Measurements from ENCODE around the gene DUS2.

The DUS2 gene

DNA sequence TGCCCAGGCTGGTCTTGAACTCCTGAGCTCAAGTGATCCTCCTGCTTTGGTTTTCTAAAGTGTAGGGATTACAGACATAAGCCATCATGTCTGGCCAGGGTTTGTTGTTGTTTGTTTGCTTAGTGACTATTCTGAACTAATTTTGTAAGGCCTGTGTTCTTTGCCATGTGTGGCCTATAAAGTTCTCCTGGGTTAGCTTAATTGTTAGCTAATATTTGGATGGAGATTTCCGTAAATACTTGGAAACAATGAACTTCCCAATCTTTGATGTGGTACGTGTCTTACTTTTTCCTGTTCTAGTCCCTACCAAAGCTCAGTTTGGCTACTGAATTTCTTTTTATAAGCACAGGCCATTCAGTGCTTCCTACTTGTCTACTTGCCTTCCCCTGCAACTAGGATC lies 24.9 kb downstream of the DUS2 start:
- DNase-seq = no peak

DNA sequence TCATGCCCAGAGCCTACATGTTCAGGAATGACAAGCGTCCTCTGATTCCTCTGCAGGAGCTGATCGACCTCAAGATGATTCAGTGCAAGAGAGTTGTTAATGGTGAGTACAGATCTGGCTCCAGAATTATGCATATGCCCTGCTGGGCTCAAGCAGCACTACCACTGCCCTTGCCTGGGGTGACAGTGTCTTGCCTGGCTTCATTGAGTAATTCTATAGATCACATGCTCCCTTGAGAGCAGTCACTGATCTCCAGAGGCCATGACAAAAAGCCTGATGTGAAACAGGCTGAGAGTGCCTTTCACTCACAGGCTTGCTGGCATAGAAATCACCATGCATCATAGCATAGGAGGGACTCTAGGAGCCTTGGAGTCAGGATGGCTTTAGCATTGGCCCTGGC lies 26.4 kb downstream of the DUS2 start:
- no peak for DNase-seq

DNA sequence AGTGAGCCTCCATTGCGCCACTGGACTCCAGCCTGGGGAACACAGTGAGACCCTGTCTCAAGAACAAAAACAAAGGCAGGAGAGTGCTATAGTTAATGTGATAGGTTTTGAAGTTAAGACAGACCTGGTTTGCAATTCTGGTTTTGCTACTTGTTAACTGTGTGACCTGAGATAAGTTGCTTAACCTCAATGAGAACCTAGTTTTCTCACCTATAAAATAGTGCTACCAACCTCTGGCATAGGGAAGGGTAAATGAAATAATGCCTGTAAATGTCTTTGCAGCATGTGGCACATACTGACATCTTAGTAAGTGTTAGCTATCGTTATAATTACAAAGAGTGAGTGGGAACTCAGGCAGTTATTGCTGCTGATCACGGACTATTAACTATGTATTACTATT lies 32.3 kb downstream of the DUS2 start:
- no peak for DNase-seq

DNA sequence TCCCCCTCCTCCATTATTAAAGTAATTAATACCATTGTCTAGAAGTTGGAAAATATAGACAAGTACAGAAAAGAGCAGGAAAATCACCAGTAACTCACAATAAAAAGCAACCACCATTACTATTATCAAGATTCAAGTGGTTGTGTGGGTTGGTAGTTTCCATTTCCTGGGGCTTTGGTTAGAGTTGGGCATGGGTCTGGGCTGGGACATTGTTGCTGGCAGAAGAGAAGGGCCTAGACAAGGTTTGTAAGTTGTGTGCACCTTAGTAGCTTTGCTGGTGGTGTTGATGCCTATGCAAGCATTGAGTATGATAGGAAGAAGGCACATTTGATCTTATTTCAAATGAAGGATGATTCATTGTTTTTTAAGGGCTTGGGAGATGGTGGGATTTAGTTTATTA lies 36.7 kb downstream of the DUS2 start:
- DNase-seq = no peak

DNA sequence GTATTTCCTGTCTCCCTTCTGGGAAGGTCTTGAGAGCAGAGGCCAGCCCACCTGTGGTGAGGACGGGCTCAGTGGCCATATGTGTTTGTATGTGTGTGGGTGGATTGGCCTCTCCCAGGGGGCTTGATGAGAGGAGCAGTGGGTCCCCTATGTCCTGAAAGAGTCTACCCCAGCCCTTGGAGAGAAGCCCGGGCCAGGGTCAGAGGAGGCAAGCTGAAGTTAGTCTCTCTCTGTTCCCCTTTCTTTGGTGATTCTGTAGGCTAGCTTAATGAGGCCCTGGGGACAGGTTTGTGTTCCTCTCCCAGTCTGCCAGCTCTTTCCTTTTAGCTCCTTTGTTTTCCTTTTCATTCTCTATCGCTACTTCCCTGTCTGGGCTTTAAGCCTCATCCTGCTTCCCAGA lies 38.3 kb downstream of the DUS2 start:
- no peak for DNase-seq

DNA sequence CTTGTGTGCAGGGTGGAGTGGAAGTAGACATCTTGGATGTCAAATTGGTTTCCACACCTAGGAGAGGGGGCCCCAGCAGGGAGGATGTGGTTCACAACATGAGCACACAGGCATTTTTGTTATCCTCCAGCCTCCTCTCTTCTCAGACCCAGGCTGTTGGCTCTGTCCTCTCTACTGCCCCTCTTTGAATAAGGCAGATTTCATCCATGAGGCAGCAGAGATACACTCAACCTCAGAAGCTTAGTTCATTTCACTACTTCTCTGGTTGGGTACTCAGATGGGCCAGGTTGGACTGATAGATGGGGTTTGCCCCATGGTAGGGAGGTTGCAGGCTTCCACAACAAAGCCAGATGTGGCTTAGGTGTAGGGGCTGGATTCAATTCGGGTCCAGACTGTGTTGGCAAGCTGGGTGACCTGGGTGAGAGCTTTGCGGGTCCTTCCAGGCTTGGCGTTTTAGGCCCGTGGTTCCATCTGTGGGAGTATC lies 39.9 kb downstream of the DUS2 start:
- no peak for DNase-seq

DNA sequence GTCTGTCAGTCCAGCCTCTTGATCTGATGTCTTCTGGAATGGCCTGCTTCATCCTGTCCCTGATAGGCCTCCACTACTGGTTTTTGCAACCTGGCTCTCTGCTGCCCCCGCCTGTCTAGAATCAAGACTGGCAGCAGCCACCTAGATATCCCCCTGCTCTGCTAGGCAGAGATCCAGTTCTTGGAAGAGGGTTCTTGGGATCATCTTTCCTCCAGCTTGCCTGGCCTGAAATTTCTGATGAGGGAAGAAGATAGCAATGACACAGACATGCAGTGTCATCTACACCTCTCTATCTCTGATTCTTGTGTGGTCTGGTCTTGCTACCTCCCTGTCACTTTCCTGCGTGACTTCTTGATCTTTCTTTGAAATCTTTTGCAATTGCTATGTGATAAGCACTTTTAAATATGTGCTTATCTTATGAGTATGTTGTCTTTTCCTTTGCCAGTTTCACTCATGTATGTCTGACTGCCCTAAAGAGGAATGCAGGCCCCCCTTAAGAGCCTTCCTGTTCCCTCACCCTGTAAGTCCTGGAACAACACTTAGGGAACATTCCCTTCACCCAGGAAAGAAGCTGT lies 41.8 kb downstream of the DUS2 start:
- peak; percentile 74 for DNase-seq

DNA sequence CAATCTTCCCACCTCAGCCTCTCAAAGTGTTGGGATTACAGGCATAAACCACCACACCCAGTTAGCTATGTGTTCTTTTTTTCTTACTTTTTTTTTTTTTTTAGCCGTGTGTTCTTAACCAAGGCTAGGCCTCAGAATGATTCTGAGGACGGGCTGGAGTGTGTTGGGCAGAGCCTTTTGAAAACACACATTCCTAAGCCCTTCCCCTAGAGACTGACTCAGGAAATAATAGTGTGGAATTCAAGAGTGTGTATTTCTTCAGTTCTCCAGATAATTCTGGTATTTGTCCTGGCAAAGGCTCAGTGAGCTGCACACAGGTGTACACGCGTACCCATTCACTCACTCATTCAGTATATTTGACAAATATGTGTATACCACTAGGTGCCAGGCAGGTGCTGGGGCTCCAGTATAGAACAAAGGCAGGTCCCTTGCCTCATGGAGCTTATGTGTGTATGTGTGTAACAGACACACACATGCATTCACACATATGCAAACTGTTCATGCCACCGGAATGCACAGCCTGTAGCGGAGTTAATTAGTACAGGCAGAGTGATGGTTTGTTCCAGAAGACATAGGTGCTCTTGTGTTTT lies 42.7 kb downstream of the DUS2 start:
- DNase-seq = peak; percentile 73

DNA sequence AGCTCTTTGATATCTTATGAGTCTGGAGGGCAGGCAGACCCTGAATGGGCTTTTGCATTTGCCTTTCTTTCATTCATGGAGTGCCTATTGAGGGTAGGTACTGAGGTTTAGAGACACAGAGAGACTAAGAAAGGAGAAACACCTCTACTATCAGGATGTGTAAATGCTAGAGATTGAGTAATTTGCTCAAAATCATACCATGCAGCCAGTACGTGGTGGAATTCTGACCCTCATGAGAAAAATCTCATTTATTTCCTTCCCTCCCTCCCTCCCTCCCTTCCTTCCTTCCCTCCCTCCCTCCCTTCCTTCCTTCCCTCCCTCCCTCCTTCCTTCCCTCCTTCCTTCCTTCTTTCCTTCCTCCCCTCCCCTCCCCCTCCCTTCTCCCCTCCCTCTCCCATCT lies 43.7 kb downstream of the DUS2 start:
- no peak for DNase-seq

DNA sequence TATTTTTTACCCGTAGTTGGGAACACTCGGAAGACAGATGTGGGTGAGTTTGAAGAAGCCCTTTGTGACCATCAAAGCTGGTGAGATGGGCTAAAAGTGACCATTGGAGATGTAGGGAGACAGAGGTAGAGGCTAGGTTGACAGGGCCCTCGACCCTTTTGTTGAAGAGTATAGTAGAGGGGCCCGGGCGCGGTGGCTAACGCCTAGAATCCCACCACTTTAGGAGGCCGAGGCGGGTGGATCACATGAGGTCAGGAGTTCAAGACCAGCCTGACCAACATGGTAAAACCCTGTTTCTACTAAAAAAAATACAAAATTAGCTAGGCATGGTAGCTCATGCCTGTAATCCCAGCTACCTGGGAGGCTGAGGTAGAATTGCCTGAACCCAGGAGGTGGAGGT lies 45.8 kb downstream of the DUS2 start:
- DNase-seq = no peak

DNA sequence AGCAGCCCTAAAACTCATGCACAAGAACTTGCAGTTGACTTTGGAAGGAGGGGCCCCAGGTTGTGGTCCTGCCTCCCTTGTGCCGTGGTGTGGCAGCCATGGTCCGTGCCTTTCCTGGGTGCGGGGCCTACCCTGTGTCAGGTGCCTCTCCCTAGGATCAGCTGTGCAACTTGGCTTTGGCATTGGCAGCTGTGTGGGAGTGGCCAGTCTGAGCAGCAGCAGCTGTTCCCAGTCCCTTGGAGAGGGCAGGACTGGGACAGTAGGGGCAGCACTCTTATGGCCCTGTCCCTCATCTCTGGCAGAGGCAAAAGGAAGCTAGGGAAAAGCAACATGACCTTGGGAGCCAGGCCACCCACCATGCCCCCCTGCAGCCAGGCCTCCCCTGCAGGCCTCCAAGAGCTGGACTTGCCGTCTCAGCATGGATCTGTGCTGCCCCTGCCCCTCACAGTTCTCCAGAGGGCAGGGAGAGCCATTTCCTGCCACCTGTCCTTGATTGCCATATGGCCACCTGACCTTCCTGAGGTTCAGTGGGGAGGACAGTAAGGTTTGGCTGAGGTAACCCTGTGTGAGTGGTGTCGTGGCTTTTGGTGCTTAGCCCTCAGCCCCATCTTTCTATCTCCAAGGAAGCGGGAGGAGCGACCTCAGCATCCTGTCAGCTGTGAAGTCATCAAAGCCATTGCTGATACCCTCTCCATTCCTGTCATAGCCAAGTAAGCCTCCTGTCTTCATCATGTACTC lies 46.6 kb downstream of the DUS2 start:
- DNase-seq = no peak

DNA sequence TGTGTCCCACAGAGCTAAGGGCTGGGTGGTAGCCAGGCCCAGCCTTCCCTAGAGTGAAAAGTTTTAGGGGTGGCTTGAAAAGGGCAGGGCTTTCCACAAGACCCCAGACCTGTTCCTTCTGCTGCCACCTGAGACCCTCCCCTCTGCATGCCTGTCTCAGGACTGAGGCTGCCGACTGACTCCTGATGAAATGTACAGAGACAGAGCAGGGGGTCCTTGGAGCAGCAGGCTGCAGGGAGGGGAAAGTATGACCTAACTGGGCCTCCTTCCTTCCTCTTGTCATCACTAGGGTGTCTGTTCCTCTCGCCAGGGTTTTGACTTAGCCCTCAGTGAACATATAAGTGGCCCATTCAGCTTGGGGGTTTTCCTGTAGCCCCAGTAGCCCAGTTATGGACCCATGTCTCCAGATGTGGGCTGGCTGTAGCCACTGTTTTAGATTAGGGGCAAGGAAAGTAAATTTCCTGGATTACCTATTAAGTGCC lies 47.2 kb downstream of the DUS2 start:
- DNase-seq = no peak

DNA sequence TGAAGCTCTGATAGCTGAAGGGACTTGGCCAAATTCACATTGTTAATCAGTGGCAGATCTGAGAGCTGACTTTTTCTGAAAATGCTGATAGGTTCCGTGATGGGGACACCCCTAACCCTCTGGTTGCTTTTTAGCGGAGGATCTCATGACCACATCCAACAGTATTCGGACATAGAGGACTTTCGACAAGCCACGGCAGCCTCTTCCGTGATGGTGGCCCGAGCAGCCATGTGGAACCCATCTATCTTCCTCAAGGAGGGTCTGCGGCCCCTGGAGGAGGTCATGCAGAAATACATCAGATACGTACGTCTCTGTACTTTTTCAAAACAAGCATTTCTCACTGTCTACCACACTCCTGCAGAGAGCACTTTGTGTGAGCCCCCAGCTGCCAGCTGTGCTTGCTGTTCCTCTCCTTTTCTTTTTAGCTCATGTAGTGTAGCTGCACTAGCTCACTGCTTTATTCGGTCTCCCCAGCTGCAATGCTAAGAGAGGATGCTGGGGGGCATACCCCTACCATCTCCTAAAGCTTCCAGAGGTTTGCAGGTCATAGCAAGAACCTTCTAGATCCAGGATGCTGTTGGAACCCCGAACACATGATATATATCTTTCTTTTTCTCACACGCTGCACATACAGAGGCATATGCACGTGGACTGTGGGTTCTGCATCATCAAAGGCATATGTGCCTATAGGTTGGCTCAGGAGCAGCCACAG lies 47.9 kb downstream of the DUS2 start:
- DNase-seq = no peak

DNA sequence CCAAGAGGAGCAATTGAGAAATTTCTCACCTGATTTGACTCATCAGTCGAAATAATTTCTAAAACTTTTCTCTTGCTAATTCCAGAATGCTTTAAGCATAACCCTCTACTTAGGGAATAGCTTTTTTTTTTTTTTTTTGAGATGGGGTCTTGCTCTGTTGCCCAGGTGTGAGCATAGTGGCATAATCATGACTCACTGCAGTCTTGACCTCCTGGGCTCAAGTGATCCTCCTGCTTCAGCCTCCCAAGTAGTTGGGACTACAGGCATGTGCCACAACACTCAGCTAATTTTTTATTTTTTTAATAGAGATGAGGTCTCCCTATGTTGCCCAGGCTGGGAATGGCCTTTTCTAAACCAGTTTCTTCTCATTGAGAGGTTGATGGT lies 48.4 kb downstream of the DUS2 start:
- DNase-seq = no peak

DNA sequence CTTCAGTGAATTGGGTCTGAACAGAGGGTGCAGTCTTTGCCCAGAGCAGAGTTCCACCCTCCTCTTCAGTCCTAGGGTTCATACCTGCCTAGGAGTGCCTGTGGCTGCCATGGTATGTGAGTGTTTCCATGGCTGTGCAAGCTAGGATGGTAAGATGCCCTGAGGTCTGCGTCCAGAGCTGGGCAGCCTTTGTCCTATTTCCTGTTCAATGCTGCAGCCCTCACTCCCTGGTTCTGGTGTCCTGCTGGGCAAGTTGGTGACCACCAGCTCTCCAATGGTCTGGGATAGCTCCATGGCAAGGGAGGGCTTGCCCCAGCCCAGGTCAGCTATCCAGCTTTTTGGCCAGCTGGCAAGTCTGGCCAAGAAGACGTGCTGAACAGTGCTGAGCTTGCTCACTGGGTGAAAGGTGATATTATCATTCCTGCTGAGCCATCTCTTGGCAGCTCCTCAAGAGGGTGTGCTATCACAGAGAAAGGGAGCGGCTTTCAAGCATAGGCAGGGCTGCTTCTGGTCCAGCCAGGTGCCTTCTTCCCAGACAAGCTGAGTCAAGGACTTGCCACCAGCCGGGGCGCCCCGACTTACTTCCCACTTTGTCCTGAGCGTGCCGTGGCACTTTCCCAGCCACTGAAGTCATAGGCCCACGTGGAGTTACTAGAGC lies 49.1 kb downstream of the DUS2 start:
- DNase-seq = peak; percentile 27

DNA sequence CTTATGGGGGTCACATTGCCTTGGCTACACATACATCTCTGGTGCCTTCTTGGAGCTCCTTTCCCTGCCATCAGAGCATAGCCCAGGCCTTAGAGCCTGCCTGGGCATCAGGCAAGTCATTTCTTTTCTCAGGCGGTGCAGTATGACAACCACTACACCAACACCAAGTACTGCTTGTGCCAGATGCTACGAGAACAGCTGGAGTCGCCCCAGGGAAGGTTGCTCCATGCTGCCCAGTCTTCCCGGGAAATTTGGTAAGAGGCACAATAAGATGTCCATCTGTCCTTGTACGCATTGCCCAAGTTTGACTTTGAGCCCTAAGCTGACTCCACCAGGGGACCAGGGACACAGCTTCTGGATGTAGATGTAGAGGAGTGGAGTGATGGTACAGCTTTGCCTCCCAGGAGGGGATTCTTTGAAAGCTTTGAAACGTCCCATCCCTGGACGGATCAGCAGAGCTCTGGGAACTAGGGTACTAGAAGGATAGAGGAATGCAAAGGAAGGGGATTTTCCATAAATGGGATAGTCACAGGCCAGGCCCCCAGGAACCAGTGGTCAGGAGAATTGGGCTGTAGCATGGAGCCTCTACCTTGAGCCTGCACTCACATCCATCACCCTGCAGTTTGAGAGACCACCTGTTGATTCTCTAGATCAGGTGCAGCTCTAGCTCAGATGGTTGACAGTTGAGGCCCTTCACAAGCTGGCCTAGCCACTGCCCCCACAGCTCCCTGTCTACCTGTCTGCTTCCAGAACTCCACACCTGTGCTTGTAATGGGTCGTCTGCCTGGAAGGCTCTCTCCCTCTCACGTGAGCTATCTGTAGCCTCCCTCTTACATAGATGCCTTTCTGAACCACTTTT lies 51.0 kb downstream of the DUS2 start:
- DNase-seq = no peak

DNA sequence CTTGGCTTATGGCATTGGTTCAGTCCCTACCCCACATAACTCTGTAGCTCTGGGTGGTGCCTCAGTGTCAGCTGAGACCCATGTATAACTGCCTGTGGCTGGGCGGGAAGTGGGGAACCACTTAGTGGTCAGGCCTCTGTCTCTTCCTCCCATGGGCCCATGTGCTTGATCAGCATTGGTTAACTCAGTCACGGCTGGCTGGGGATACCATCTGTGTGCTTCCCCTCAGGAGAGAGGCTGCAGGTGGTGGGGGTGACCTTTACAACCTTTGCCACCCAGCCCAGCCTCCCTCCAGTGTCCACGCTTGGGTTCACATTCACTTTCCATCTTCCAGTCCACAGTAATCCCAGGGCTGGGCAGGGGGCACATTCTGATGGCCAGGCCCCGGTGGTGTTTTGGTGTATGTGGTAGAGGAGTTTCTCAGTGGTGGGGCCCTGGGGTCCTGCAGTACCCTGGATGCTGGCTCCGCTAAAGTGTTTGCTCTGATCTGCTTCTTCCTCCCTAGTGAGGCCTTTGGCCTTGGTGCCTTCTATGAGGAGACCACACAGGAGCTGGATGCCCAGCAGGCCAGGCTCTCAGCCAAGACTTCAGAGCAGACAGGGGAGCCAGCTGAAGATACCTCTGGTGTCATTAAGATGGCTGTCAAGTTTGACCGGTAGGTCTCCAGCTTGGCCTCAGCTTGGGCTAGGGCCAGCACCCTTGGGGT lies 51.9 kb downstream of the DUS2 start:
- no peak for DNase-seq

DNA sequence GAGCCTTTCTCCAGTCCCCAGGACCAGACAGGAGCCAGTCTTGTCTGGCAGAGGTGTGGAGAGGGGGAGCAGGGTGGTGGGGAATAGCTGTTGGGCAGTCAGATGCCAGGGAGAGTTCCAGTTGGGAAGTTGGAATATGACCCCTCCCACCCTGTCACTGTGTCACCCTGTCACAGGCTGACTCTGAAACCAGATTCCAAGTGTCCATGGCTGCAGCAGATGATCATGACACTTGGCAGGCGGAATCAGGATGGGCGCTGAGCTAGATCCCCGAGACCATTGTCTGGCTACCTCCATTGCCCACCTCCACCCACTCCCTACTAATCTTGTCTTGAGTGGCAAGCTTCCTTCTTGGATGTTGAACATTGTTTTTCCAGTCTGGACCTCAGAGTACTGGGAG lies 52.9 kb downstream of the DUS2 start:
- no peak for DNase-seq

DNA sequence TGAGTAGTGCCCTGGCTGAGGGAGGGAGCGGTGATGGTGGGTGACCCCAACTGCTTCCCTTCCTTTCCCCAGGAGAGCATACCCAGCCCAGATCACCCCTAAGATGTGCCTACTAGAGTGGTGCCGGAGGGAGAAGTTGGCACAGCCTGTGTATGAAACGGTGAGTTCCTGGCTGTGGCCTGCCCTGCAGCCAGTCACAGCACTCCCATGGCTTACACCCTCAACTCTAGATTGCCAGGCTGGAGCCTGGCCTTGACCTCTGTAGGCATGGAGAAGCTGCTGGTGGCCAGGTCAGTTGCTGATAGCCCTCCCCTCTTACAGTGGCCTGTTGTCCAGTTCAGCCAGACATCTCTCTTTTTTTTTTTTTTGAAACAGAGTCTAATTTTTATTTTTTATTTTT lies 53.5 kb downstream of the DUS2 start:
- DNase-seq = no peak

DNA sequence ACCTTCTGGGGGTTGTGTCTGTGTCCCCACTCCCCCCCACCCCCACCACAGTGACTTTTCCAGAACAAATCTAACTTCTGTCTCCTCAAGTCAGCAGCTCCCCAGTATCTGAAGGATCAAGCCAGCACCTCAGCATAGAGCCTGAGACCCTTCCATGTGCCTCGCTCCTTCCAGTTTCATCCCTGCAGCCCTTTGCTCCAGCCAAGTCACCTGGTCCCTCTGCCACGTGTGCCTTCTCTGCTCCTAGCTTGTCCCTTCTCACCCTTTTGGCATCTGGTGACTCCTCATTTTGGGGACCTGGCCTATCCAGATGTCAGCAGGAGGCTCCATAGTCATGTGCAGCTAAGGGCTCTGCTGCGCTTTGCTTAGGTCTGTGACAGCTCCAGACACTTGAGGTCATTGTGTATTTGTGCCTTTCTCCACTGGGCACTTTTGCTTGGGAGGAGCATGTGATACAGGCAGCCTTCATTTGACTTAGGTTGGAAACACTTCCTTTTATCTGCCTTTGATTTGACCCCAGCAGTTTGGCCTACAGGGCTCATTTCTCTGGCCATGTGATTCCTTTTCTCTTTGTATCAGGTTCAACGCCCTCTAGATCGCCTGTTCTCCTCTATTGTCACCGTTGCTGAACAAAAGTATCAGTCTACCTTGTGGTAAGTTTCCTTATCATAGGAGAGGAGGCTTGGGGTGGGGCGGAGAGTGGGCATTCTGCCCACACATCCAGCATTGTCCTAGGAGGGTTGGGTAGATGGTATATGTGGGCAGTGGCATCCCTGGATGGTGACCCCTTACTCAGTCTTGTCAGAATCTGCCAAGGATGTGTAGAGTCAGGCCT lies 55.0 kb downstream of the DUS2 start:
- DNase-seq = no peak
